HEK293T (cell line): Measurements from ENCODE around the gene HSD17B12.

Source experiments
- ARNT ChIP-seq: fragments of 450-650 bp; IDR thresholded peaks from 2 replicates; pipeline ENCODE4 v1.6.1; 2017; ENCODE audit warnings: mild to moderate bottlenecking
- BHLHE40 ChIP-seq: fragments of 450-650 bp; IDR thresholded peaks from 2 replicates; pipeline ENCODE4 v1.6.1; 2016; ENCODE audit warnings: mild to moderate bottlenecking, moderate library complexity, borderline replicate concordance
- ELF4 ChIP-seq: fragments of 450-650 bp; IDR thresholded peaks from 2 replicates; pipeline ENCODE4 v1.6.1; 2017; ENCODE audit warnings: antibody characterized with exemption
- FOXM1 ChIP-seq: fragments of 450-650 bp; IDR thresholded peaks from 2 replicates; pipeline ENCODE4 v1.6.1; 2017; ENCODE audit warnings: mild to moderate bottlenecking, borderline replicate concordance
- HDGF ChIP-seq: fragments of 450-650 bp; IDR thresholded peaks from 2 replicates; pipeline ENCODE4 v1.6.1; 2017; ENCODE audit warnings: antibody characterized with exemption, borderline replicate concordance
- LEF1 ChIP-seq: fragments of 450-650 bp; IDR thresholded peaks from 2 replicates; pipeline ENCODE4 v1.6.1; 2017; ENCODE audit warnings: mild to moderate bottlenecking, borderline replicate concordance
- NFRKB ChIP-seq: fragments of 450-650 bp; IDR thresholded peaks from 2 replicates; pipeline ENCODE4 v1.6.1; 2016; ENCODE audit warnings: mild to moderate bottlenecking, moderate library complexity
- SP1 ChIP-seq: fragments of 450-650 bp; IDR thresholded peaks from 2 replicates; pipeline ENCODE4 v1.6.1; 2017

- TF ChIP-seq BHLHE40 = no peak
- TF ChIP-seq HDGF = no peak
- TF ChIP-seq ARNT = no peak
- no peak for TF ChIP-seq FOXM1
- no peak for TF ChIP-seq SP1
- TF ChIP-seq LEF1 = no peak
- no peak for TF ChIP-seq ELF4
- TF ChIP-seq NFRKB = no peak
These were observed 105.5 kb downstream of the HSD17B12 start for GRCh38 chr11:43786016-43786415.
